HG03460 (cell line): ENCODE measurements around the gene SLC38A3.

Source experiments
- ATAC-seq: cut with Tn5 transposase; IDR thresholded peaks from one replicate; pipeline ENCODE4 v1.9.1; 2021; ENCODE audit not compliant: unreplicated experiment

SLC38A3 gene

GRCh38 chr3:50190936-50191660 is 14.0 kb upstream of the SLC38A3 start, which contains the start of gene GNAT1:
Gene GNAT1 (plus strand): TSS chr3:50191610. CDS start chr3:50191726, 116 bp downstream.
- no peak for ATAC-seq

DNA sequence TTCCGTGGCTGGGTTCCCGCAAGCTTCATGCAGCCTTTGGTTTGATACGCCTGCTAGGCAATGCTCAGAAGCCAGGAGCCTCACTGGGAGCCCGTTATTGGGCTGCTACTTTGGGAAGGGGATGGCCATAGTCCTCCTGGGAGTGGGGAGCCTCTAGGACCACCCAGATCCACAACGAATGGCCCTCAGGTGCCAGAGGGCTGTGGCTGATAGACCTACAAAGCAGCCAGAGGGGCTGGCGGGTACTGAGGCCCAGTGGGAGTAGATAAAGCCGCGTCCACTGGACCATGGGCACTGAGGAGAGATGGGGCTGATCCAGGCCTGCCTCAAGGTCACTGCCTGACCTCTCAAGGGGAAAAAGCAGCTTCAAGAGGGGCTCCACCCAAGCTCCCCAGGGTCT is 12.9 kb upstream of the SLC38A3 start:
- no peak for ATAC-seq

- no peak for ATAC-seq
Measured at GRCh38 chr3:50192689-50193141, 12.4 kb upstream of the SLC38A3 start.

- no peak for ATAC-seq
Measured at GRCh38 chr3:50193286-50193685, 11.8 kb upstream of the SLC38A3 start.

DNA sequence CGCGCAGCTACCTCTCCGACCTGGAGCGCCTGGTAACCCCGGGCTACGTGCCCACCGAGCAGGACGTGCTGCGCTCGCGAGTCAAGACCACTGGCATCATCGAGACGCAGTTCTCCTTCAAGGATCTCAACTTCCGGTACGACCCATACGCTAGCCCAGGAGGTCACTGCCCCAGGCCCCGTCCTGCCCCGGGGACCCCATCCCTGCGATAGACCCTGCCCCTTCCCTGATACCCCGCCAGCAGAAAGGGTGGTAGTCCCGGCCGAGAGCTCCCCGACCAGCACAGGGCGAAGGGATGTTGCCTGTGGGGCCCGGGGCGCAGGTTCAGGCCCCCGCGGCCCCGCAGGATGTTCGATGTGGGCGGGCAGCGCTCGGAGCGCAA is 11.3 kb upstream of the SLC38A3 start:
- no peak for ATAC-seq

GRCh38 chr3:50194128-50194902 is 10.8 kb upstream of the SLC38A3 start:
- no peak for ATAC-seq

DNA sequence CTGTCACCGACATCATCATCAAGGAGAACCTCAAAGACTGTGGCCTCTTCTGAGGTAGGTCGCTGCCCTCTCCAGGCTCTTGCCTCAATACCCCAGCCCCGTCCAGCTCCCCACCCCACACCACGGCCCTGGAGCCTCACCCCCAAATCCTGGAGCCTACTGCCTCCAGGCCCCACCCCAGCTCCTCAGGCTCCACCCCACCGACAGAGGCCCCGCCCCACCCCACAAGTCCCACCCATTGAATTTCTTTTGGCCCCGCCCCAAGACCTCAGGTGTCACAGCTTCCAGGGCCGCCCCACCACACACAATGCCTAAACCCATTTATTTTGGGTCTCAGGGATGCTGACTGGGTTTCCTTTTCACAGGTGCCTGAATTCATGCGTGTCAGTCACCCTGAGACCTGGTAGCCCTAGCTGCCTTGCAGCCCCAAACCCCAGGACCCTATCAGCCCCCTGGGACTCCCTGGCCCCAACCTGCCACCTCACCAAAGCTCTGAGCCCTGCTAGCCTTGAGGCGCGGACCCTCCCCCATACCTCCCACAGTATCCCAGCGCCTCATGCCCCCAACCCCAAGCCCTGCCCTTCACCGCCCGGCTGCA is 10.1 kb upstream of the SLC38A3 start:
- no peak for ATAC-seq

DNA sequence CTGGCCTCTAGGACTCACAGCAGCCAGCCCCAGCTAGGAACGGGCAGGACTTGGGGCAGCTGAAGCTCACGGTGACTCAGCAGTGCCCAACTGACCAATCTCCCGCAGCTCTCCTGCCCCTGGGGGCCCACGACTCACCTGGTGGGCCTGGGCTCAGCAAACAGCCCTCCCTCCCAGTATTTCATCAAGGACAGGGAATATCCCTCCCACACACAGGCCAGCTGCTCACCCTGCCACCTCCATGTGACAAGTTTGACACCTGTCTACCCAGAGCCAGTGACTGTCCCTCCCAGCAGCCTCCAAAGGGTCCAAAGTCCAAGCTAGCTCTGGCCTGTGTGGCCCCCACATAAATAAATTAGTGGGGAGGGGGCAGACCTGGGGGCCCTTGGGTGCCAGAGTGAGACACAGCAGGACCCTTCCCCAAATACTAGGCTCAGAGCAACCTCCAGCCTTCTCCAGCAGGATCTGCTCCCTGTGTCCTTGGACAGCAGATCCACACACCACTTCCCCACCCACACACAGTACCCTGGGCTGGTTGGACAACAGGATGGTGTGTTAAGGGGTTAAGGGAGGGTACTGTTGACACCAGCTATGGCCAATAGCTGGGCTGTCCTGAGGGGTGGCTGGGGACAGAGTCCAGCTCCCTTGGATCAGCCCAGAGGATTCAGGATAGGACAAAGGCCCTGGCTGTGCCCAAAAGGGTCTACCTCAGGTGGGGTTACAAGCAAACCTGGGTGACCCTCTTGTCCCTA is 9.4 kb upstream of the SLC38A3 start:
- no peak for ATAC-seq

GRCh38 chr3:50196253-50196801 is 8.7 kb upstream of the SLC38A3 start:
- no peak for ATAC-seq

DNA sequence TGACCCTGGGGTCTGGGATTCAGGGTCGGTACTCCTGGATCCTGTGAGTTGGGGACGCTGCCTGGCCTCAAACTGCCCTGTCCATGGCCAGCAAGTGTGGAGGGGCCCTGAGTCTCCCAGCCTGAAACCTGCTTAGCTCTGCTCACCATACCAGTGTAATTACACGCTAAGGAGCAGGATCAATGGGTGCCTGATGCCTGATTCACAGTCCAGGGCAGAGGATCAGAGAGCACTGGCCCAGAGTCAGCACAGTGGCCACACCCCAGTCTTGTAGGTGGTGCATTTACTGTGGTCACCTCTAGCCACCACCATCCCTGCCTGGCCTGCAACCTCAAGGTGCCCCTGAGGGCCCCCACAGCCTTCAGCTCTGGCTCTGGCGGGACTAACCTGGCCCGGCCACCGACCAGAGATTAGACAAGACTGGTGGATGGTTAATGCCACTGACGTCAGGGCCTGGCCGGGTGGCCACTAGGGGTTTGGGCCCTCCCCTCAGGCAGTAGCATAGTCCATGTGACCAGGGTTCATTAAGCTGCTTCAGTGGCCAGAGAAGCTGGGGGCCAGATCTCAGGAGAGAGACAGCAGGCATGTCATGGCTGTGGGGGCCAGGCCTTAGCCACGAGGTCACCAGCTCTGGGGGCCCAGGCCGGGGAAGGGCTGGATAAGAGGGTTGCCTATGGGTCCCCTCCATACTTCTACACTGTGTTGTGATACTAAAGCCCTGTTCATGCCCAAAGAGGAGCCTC is 3.3 kb upstream of the SLC38A3 start:
- ATAC-seq = no peak

DNA sequence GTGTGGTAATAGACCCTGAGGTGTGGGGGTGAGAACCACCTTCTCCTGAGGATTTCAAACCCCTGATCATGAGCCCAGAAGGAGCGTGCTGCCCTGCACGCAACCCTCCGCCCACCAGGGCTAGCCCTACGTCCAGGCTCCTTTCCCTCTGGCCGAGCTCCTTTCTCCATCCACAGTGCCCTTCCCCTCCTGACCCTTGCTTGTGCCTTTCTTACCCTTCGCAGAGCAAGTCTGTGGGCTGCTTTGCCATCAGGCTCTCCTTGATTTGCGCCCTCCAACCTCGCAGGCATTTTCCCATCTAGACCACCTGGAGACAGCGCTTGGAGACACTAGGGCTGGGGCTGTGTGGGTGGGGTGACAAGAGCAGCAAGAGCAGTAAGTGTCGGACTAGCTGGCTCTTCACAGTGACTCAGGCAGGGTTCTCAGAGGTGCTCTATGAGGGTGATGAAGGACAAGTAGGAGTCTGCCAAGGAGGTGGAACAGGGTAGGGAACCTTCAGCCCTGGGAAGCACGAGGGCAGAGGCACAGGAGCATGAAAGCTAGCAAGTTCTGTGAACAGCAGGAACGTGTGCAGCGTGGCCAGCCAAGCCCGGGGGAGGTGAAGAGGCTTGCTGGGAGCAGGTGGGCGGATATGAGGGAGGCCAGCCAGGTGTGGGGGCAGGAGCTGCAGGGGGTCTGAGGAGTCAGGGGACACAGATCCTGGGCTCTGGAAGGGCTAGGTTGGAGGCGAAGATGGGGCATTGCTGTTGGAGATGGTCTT is 2.5 kb upstream of the SLC38A3 start:
- no peak for ATAC-seq

DNA sequence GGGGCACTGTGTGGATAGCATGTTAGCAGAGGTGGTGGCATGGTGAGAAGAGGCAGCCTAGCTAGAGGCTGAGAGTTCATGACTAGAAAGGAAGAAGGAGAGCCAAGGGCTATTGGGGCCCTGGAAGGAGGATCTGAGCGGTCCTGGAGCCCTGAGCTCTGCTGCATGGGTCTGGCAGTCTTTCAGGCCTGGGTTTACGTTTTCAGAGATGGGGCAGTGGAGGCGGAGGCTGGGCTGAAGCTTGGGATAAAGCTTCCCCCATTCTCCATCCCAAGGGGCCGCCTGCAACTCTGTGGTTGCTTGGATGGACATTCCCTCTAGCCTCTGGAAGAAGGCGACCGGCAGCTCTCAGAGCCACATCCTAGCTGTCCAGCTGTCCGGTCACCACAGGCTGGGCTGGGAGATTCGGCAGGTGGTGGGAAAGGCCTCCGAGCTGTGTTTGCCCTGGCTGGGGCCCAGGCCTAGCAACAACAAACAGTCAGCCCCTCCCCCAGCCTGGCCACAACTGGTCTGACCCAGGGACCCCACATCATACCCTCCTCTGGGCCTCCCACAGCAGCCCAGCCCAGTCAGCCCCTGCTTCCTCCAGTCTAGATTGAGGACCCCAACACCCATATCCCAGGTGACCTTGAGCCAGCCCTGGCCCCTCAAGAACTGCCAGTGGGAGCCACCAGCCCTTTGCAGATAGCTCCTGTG is 1.8 kb upstream of the SLC38A3 start:
- no peak for ATAC-seq

DNA sequence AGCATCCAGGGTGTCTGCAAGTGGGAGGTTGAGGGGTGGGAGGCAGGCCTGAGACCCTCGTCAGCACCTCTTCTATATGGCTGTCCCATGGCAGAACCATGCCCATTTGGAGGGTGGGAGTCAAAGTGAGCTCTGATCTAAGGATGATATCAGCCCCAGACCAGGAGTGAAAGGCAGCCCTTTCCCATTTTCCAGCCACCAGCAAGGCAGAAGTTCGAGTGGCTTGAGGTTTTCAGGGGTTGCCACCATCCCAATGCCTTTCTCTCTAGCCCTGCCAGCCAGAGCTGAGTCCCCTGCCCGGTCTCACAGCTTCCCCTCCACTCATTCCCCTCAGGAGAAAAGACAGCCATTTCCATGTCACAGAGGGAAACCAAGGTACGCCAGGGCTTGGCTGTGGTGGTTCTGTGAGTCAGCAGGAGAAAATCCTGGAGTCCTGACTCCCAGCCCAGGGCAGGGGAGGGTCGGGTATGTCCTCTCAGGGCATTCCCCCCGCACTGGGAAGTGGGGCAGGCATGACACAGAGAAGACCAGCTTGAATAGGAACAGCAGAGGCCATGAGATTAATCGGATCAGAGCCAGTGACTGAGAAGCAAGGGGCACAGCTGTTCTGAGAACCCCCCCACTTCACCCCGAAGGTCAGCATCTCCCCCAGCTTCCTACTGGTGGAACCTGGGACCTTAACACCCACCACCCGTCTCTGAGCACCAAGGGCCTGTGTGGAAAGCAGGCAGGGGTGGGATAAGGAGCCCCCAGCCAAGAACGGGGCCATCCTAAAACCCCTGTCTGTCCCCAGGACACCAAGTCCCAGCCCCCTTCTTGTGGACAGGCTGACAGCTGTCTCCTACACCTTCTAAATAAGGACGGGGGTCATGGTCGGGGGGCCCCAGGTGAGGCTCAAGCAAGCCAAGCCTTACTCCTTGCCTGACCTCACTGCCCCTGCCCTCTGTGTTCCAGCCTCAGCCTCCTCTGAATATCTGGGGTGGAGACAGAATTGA is 965 bp upstream of the SLC38A3 start:
- no peak for ATAC-seq

GRCh38 chr3:50205413-50206276 is 574 bp downstream of the SLC38A3 start:
- no peak for ATAC-seq

GRCh38 chr3:50207359-50208042 is 2.4 kb downstream of the SLC38A3 start:
- ATAC-seq = no peak

DNA sequence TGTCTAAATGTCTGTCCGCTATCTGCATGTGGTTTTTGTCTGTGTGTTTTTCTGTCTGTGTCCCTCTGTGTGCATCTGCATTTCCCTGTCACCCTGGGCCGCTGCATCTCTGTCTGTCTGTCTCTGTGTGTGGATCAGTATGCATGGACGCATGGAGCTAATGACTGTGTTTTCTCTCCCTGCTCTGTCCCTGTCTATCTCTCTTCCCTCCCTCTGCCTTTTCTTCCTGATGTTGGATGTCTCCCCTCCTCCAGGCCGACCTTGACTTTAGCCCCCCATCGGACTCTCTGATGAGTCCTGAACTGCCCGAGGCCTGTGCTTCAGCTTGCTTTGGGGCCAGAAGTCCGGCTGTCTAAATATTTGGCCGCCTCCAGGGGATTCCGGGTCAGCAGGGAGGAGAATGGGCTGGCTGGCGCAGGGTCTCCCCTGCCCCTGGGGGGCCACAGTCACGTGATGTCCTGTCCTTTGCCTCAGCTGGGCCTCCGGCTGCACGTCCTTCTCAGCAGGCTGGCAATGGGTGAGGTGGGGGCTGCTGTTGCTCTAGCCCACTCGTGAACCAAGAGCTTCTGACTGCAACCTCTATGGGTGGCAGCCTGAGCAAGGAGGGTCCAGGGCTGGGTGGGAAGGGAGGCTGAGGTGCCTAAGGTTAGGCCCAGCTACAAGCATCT is 3.7 kb downstream of the SLC38A3 start:
- no peak for ATAC-seq
